Spleen (tissue), 11 donors: ENCODE measurements around the gene HPGDS. TPM values are rescaled to one million over a fixed set of nuclear protein-coding genes. Genes with fewer than 3 reads are reported as not detected.

Source experiments
- DNase-seq: peaks from one replicate; pipeline ENCODE4 v3.0.0-alpha.2; 2020
- H3K27ac ChIP-seq, 8 donors: fragments of 200-600 bp; sonication (generic) in 7 of 8; 1 replicate in 4 of 8; 2 replicates in 4 of 8; pipeline versions ENCODE4 v1.5.0 to v1.8.0; 2016 to 2021; ENCODE audit warnings: inconsistent platforms in 4 of 8, mild to moderate bottlenecking in 4 of 8, moderate library complexity in 1 of 8
- H3K27me3 ChIP-seq, 7 donors: fragments of 200-600 bp; sonication (generic) in 6 of 7; replicated peaks in 1 of 7; 1 replicate in 4 of 7; 2 replicates in 3 of 7; pipeline versions ENCODE4 v1.5.0 to v1.8.0; 2016 to 2021; ENCODE audit warnings: inconsistent platforms in 3 of 7, mild to moderate bottlenecking in 1 of 7
- H3K36me3 ChIP-seq, 6 donors: fragments of 200-600 bp; sonication (generic) in 5 of 6; 1 replicate in 4 of 6; 2 replicates in 2 of 6; pipeline versions ENCODE4 v1.5.0 to v1.8.0; 2016 to 2021; ENCODE audit warnings: inconsistent platforms in 2 of 6
- H3K4me1 ChIP-seq, 6 donors: fragments of 200-600 bp; sonication (generic) in 5 of 6; 1 replicate in 3 of 6; 2 replicates in 3 of 6; pipeline versions ENCODE4 v1.5.0 to v1.8.0; 2016 to 2021; ENCODE audit warnings: inconsistent platforms in 3 of 6
- H3K4me3 ChIP-seq, 8 donors: fragments of 200-600 bp; sonication (generic) in 7 of 8; 1 replicate in 4 of 8; 2 replicates in 4 of 8; pipeline versions ENCODE4 v1.5.0 to v1.8.0; 2016 to 2021; ENCODE audit warnings: inconsistent platforms in 4 of 8, mild to moderate bottlenecking in 4 of 8, moderate library complexity in 2 of 8
- H3K9me3 ChIP-seq, 8 donors: fragments of 200-600 bp; sonication (generic) in 7 of 8; 1 replicate in 4 of 8; 2 replicates in 4 of 8; pipeline versions ENCODE4 v1.5.0 to v1.8.0; 2016 to 2021; ENCODE audit warnings: inconsistent platforms in 4 of 8
- POLR2A ChIP-seq, 3 donors: fragments of 450-650 bp; IDR thresholded peaks; one replicate each; pipeline ENCODE4 v1.5.1; 2017; ENCODE audit warnings: antibody characterized with exemption in 3 of 3, mild to moderate bottlenecking in 1 of 3
- POLR2AphosphoS5 ChIP-seq, 3 donors: sonication (generic); formaldehyde crosslinking; IDR thresholded peaks; one replicate each; pipeline ENCODE4 v1.5.1; 2017; ENCODE audit warnings: antibody characterized with exemption in 3 of 3
- WGBS, 5 donors: extraction: QIAGEN DNeasy Blood & Tissue Kit in 3 of 5; methylation state at CpG; one replicate each; pipeline versions ENCODE4 v1.1.5 to v1.1.7; 2013 to 2018; 5-methylcytosine and 5-hydroxymethylcytosine counted together
- intact Hi-C: fragments of 100-400 bp; cut with DNase I; formaldehyde crosslinking; loops from one replicate; pipeline ENCODE4 v1.15.0; 2023; ENCODE audit warnings: low total_unique reads
- polyA plus RNA-seq, 3 donors: library from polyadenylated mRNA; stranded (reverse); fragments of 200-250 nt; gene quantifications; one replicate each; pipeline ENCODE4 v1.2.1, GENCODE V29; 2013
- total RNA-seq, 7 donors: library from RNA; depleted of rRNA in 3 of 7; stranded (reverse); fragments of >200 nt in 3 of 7; fragmentation: NEBNext Ultra II Directional in 4 of 7; extraction: Animal tissue kit (Norgen Biotek cat#: 25700) in 4 of 7; gene quantifications; one replicate each; pipeline versions ENCODE4 v1.1.0 to v1.2.1, GENCODE V29; 2016 to 2021
- TF ChIP-seq, protein P1 (sequence below), 11 experiments: fragments of 200-600 bp in 7 of 11; fragments of 450-650 bp in 4 of 11; sonication (generic) in 4 of 11; IDR thresholded peaks in 8 of 11; conservative IDR thresholded peaks in 3 of 11; 1 replicate in 7 of 11; 2 replicates in 4 of 11; pipeline versions ENCODE4 v1.4.0 to v1.8.0; 2016 to 2021; ENCODE audit warnings: antibody characterized with exemption in 11 of 11, inconsistent platforms in 4 of 11, mild to moderate bottlenecking in 1 of 11
- donor health status: healthy with polysubstance abuse.
- donor health status: DM: no; HTN: no; CAD: no; lungs with moderate emphysema.
- donor health status: DM: no; HTN: no; CAD: no.
- donor health status: Bipolar disorder and iron deficiency.
- donor health status: healthy.
- donor health status: DM: no; HTN: no; CAD: no.
- donor health status: DM: yes; HTN: yes; CAD: no.

Gene HPGDS
- total and polyA plus RNA-seq, 10 donors, result 0.04 to 2.2 (median 0.42) TPM; not detected in 4

DNA sequence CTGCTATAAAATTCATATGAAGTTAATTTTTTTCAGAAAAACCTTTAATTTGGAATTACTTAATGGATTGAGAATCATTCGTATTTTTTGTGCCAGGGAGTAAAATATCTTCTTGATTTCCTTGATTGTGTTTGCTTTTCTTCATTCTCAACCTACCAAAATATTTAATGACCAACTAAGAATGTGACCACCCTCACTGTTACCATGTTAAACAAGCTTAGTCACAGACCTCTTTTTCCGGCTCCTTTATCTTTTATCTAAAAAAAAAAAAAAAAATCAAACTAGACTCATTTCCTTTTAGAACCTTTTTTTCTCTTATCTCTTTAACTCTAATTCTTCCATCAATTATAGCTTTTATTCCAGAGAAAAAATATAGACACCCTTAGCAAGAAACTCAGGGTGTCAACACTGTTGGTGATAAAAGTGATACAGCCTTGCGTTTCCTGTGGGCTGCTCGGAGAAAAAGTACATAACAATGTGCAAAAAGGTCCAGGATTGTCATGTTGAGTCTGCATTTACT lies 20.6 kb upstream of the HPGDS start:
- no peak overlapping the region for H3K4me3 ChIP-seq
- DNase-seq, result no peak
- H3K9me3 ChIP-seq, result peaks cover 0 to 8% (median 4%) of the 10 kb centered on the region in 8 donors
- WGBS, 5 donors, result 78 to 94% (median 90%) methylated on average over 4 of the region's 4 CpGs
- intact Hi-C loops, result no loop called here
- H3K4me1 ChIP-seq, result no peaks in the 10 kb centered on the region
- no peak overlapping the region for H3K27ac ChIP-seq
- no peak for TF ChIP-seq POLR2AphosphoS5 (IDR thresholded peaks at IDR 0.05)
- TF ChIP-seq POLR2A (IDR thresholded peaks at IDR 0.05), result no peak
- TF ChIP-seq, protein P1, sequence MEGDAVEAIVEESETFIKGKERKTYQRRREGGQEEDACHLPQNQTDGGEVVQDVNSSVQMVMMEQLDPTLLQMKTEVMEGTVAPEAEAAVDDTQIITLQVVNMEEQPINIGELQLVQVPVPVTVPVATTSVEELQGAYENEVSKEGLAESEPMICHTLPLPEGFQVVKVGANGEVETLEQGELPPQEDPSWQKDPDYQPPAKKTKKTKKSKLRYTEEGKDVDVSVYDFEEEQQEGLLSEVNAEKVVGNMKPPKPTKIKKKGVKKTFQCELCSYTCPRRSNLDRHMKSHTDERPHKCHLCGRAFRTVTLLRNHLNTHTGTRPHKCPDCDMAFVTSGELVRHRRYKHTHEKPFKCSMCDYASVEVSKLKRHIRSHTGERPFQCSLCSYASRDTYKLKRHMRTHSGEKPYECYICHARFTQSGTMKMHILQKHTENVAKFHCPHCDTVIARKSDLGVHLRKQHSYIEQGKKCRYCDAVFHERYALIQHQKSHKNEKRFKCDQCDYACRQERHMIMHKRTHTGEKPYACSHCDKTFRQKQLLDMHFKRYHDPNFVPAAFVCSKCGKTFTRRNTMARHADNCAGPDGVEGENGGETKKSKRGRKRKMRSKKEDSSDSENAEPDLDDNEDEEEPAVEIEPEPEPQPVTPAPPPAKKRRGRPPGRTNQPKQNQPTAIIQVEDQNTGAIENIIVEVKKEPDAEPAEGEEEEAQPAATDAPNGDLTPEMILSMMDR (IDR thresholded peaks at IDR 0.05 in 8 of 11, conservative IDR thresholded peaks at IDR 0.05 in 3 of 11), result no peak
- H3K27me3 ChIP-seq, result no peaks in the 10 kb centered on the region
- no peaks in the 10 kb centered on the region for H3K36me3 ChIP-seq

- Histone ChIP-seq H3K4me3 (no peak overlapping the region), H3K36me3 (no peaks in the 10 kb centered on the region), H3K27ac (no peak overlapping the region), H3K4me1 (no peaks in the 10 kb centered on the region), H3K9me3 (no peaks in the 10 kb centered on the region), H3K27me3 (no peaks in the 10 kb centered on the region)
- no peak for DNase-seq
- 72 to 84% (median 78%) methylated on average over 4 of the region's 4 CpGs for WGBS, 5 donors
- TF ChIP-seq, protein P1 (IDR thresholded peaks at IDR 0.05 in 8 of 11, conservative IDR thresholded peaks at IDR 0.05 in 3 of 11), result no peak
- no peak for TF ChIP-seq POLR2A (IDR thresholded peaks at IDR 0.05)
- no peak for TF ChIP-seq POLR2AphosphoS5 (IDR thresholded peaks at IDR 0.05)
- intact Hi-C loops, result no loop called here
Observed at GRCh38 chr4:94359838-94360237, 17.2 kb upstream of the HPGDS start.

DNA sequence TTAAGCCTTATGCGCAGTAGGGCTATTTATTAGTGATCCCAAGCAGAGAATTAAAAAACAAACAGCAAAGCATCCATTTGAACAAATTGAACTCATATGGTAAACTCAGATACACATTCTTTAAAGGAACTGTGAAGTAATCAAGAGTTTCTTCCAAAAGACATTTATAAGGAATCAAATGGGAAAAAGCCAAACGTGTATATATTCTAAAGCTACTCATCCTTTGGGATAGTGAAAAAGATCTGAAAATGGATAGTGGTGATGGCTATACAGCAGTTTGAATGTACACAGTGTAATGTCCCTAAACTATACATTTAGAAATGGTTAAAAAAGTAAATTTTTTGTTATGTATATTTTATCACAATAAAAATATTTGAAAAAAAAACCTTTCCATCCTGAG lies 16.6 kb upstream of the HPGDS start:
- no peak for DNase-seq
- H3K4me1 ChIP-seq, result no peaks in the 10 kb centered on the region
- no peak overlapping the region for H3K27ac ChIP-seq
- WGBS, 5 donors, result 90 to 100% (median 97%) methylated on average over 2 of the region's 2 CpGs
- H3K36me3 ChIP-seq, result no peaks in the 10 kb centered on the region
- H3K4me3 ChIP-seq, result no peak overlapping the region
- intact Hi-C loops, result no loop called here
- H3K9me3 ChIP-seq, result no peaks in the 10 kb centered on the region
- TF ChIP-seq POLR2AphosphoS5 (IDR thresholded peaks at IDR 0.05), result no peak
- TF ChIP-seq POLR2A (IDR thresholded peaks at IDR 0.05), result no peak
- TF ChIP-seq, protein P1 (IDR thresholded peaks at IDR 0.05 in 8 of 11, conservative IDR thresholded peaks at IDR 0.05 in 3 of 11), result no peak
- H3K27me3 ChIP-seq, result no peaks in the 10 kb centered on the region

DNA sequence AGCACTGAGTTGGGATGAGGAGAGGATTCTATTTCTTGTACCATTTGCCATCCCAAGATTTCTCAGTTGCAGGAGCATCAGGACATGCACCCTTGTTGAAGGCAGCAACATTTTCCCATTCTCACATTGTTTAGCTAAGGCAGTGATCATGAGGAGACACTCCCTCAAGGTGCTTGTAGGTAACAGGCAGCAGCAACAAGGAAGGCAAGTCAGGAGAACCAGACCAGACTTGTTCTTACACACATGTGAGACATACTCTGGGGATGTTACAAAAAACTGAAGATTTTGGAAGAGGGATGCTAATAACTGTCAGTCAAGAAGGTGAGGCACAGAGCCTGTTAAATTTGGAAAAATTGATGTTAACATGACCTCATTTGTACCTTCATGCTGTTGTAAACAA lies 15.5 kb upstream of the HPGDS start:
- no peak overlapping the region for H3K27ac ChIP-seq
- intact Hi-C loops, result no loop called here
- TF ChIP-seq, protein P1 (IDR thresholded peaks at IDR 0.05 in 8 of 11, conservative IDR thresholded peaks at IDR 0.05 in 3 of 11), result no peak
- no peak for TF ChIP-seq POLR2AphosphoS5 (IDR thresholded peaks at IDR 0.05)
- TF ChIP-seq POLR2A (IDR thresholded peaks at IDR 0.05), result no peak
- H3K36me3 ChIP-seq, result no peaks in the 10 kb centered on the region
- H3K4me1 ChIP-seq, result no peaks in the 10 kb centered on the region
- no peak for DNase-seq
- no peaks in the 10 kb centered on the region for H3K9me3 ChIP-seq
- H3K4me3 ChIP-seq, result no peak overlapping the region
- no peaks in the 10 kb centered on the region for H3K27me3 ChIP-seq
